Measurements from ENCODE around the gene BBC3. TPM values are rescaled to one million over a fixed set of nuclear protein-coding genes. Genes with fewer than 3 reads are reported as not detected.

The BBC3 gene
- total RNA-seq (2022; extraction: Qiagen RNA extraction; ENCODE audit: low read depth) = 14.6 to 30.6 TPM (median 28.4 TPM) in 5 replicates

GRCh38 chr19:47230921-47231214 lies at the start of gene BBC3:
BBC3 (minus strand) TSS chr19:47231199; CDS start chr19:47228431, 2,768 bp downstream.

GRCh38 chr19:47274071-47274890 lies 43.3 kb upstream of the BBC3 start, which contains the start of gene INAFM1:
INAFM1 (plus strand) TSS chr19:47274885; CDS start chr19:47274920, 35 bp downstream.

GRCh38 chr19:47255879-47256692 lies 25.1 kb upstream of the BBC3 start, which contains the start of gene CCDC9:
CCDC9 (plus strand) TSS chr19:47256525; CDS start chr19:47258401, 1,876 bp downstream.

Other genes with a start within 250 kb of the BBC3 start
- 3.4 to 8.0 TPM (median 5.8 TPM) in 5 replicates for gene NPAS1, start 211.4 kb downstream of the BBC3 start, total RNA-seq (2022; extraction: Qiagen RNA extraction; ENCODE audit: low read depth)
- gene TMEM160, start 182.6 kb downstream of the BBC3 start, total RNA-seq (2022; extraction: Qiagen RNA extraction; ENCODE audit: low read depth) = 22.9 to 93.5 TPM (median 89.0 TPM) in 5 replicates
- gene ZC3H4, start 117.4 kb downstream of the BBC3 start, total RNA-seq (2022; extraction: Qiagen RNA extraction; ENCODE audit: low read depth) = 18.4 to 23.8 TPM (median 20.5 TPM) in 5 replicates
- gene SAE1, start 100.4 kb downstream of the BBC3 start, total RNA-seq (2022; extraction: Qiagen RNA extraction; ENCODE audit: low read depth) = 208 to 237 TPM (median 216 TPM) in 5 replicates
- 21.5 to 29.7 TPM (median 25.9 TPM) in 5 replicates for gene CCDC9, start 25.3 kb upstream of the BBC3 start, total RNA-seq (2022; extraction: Qiagen RNA extraction; ENCODE audit: low read depth)
- gene INAFM1, start 43.7 kb upstream of the BBC3 start, total RNA-seq (2022; extraction: Qiagen RNA extraction; ENCODE audit: low read depth) = 4.4 to 12.1 TPM (median 10.8 TPM) in 5 replicates
- 1.6 to 3.0 TPM (median 2.5 TPM) in 5 replicates for gene C5AR1, start 78.7 kb upstream of the BBC3 start, total RNA-seq (2022; extraction: Qiagen RNA extraction; ENCODE audit: low read depth)
- 3.1 to 10.0 TPM (median 7.5 TPM) in 5 replicates for gene C5AR2, start 101.0 kb upstream of the BBC3 start, total RNA-seq (2022; extraction: Qiagen RNA extraction; ENCODE audit: low read depth)
- 18.3 to 41.9 TPM (median 38.6 TPM) in 5 replicates for gene DHX34, start 118.1 kb upstream of the BBC3 start, total RNA-seq (2022; extraction: Qiagen RNA extraction; ENCODE audit: low read depth)
- gene MEIS3, start 188.3 kb upstream of the BBC3 start, total RNA-seq (2022; extraction: Qiagen RNA extraction; ENCODE audit: low read depth) = 28.9 to 46.6 TPM (median 36.9 TPM) in 5 replicates
- 0.18 to 1.1 TPM (median 0.40 TPM) in 5 replicates for gene SLC8A2, start 240.7 kb upstream of the BBC3 start, total RNA-seq (2022; extraction: Qiagen RNA extraction; ENCODE audit: low read depth)

All from A549 treated with ZK216348 at 1 μM for 4 hours (cell line).